ENCODE measurements around the gene ZNF576.

DNA sequence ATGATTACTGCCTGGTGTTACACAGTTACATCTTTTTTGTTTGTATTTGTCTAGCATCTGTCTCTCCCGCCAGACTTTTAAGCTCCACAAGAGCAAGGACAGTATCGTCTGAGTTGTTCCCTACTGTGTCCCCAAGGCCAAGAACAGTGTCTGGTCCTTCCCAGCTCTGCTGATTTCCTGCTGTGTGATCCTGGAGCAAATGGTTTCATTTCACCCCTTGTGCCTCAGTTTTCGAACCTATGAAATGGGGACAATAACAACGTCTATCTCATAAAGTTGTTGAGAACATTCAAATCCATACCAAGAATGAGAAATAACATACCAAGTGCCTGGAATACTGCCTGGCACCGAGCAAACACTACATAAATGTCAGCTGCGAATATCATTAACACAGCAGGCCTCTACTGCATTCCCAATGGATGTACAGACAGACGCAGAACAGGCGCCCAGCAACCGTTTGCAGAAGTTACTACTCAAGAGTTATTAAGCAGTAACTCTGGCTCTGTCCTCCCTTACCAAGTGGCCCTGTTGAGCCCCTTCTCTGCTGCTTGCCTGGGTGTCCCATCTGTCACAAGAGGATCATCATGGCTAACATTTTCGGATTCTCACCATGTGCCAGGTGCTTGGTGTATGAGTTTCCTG lies 32.5 kb upstream of the ZNF576 start:
- TF ChIP-seq EZH2phosphoT487 (IDR thresholded peaks at IDR 0.05; ENCODE audit: unreplicated experiment) (no peak), CREB1 (CRISPR knock-in tag; IDR thresholded peaks at IDR 0.05; ENCODE audit: low read depth) (no peak), EZH2 (IDR thresholded peaks at IDR 0.05; ENCODE audit: low read depth, unreplicated experiment) (no peak), JUNB (IDR thresholded peaks at IDR 0.05; ENCODE audit: unreplicated experiment) (no peak), NANOG (IDR thresholded peaks at IDR 0.05; ENCODE audit: borderline replicate concordance) (no peak), POLR2AphosphoS5 (IDR thresholded peaks at IDR 0.05; ENCODE audit: low read depth) (no peak)
- TF ChIP-seq, protein P1, sequence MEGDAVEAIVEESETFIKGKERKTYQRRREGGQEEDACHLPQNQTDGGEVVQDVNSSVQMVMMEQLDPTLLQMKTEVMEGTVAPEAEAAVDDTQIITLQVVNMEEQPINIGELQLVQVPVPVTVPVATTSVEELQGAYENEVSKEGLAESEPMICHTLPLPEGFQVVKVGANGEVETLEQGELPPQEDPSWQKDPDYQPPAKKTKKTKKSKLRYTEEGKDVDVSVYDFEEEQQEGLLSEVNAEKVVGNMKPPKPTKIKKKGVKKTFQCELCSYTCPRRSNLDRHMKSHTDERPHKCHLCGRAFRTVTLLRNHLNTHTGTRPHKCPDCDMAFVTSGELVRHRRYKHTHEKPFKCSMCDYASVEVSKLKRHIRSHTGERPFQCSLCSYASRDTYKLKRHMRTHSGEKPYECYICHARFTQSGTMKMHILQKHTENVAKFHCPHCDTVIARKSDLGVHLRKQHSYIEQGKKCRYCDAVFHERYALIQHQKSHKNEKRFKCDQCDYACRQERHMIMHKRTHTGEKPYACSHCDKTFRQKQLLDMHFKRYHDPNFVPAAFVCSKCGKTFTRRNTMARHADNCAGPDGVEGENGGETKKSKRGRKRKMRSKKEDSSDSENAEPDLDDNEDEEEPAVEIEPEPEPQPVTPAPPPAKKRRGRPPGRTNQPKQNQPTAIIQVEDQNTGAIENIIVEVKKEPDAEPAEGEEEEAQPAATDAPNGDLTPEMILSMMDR (conservative IDR thresholded peaks at IDR 0.05; ENCODE audit: low read depth in 2 of 2), result no peak
- TF ChIP-seq, protein P2, sequence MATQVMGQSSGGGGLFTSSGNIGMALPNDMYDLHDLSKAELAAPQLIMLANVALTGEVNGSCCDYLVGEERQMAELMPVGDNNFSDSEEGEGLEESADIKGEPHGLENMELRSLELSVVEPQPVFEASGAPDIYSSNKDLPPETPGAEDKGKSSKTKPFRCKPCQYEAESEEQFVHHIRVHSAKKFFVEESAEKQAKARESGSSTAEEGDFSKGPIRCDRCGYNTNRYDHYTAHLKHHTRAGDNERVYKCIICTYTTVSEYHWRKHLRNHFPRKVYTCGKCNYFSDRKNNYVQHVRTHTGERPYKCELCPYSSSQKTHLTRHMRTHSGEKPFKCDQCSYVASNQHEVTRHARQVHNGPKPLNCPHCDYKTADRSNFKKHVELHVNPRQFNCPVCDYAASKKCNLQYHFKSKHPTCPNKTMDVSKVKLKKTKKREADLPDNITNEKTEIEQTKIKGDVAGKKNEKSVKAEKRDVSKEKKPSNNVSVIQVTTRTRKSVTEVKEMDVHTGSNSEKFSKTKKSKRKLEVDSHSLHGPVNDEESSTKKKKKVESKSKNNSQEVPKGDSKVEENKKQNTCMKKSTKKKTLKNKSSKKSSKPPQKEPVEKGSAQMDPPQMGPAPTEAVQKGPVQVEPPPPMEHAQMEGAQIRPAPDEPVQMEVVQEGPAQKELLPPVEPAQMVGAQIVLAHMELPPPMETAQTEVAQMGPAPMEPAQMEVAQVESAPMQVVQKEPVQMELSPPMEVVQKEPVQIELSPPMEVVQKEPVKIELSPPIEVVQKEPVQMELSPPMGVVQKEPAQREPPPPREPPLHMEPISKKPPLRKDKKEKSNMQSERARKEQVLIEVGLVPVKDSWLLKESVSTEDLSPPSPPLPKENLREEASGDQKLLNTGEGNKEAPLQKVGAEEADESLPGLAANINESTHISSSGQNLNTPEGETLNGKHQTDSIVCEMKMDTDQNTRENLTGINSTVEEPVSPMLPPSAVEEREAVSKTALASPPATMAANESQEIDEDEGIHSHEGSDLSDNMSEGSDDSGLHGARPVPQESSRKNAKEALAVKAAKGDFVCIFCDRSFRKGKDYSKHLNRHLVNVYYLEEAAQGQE (IDR thresholded peaks at IDR 0.05; ENCODE audit: unreplicated experiment), result no peak
- TF ChIP-seq, protein P3, sequence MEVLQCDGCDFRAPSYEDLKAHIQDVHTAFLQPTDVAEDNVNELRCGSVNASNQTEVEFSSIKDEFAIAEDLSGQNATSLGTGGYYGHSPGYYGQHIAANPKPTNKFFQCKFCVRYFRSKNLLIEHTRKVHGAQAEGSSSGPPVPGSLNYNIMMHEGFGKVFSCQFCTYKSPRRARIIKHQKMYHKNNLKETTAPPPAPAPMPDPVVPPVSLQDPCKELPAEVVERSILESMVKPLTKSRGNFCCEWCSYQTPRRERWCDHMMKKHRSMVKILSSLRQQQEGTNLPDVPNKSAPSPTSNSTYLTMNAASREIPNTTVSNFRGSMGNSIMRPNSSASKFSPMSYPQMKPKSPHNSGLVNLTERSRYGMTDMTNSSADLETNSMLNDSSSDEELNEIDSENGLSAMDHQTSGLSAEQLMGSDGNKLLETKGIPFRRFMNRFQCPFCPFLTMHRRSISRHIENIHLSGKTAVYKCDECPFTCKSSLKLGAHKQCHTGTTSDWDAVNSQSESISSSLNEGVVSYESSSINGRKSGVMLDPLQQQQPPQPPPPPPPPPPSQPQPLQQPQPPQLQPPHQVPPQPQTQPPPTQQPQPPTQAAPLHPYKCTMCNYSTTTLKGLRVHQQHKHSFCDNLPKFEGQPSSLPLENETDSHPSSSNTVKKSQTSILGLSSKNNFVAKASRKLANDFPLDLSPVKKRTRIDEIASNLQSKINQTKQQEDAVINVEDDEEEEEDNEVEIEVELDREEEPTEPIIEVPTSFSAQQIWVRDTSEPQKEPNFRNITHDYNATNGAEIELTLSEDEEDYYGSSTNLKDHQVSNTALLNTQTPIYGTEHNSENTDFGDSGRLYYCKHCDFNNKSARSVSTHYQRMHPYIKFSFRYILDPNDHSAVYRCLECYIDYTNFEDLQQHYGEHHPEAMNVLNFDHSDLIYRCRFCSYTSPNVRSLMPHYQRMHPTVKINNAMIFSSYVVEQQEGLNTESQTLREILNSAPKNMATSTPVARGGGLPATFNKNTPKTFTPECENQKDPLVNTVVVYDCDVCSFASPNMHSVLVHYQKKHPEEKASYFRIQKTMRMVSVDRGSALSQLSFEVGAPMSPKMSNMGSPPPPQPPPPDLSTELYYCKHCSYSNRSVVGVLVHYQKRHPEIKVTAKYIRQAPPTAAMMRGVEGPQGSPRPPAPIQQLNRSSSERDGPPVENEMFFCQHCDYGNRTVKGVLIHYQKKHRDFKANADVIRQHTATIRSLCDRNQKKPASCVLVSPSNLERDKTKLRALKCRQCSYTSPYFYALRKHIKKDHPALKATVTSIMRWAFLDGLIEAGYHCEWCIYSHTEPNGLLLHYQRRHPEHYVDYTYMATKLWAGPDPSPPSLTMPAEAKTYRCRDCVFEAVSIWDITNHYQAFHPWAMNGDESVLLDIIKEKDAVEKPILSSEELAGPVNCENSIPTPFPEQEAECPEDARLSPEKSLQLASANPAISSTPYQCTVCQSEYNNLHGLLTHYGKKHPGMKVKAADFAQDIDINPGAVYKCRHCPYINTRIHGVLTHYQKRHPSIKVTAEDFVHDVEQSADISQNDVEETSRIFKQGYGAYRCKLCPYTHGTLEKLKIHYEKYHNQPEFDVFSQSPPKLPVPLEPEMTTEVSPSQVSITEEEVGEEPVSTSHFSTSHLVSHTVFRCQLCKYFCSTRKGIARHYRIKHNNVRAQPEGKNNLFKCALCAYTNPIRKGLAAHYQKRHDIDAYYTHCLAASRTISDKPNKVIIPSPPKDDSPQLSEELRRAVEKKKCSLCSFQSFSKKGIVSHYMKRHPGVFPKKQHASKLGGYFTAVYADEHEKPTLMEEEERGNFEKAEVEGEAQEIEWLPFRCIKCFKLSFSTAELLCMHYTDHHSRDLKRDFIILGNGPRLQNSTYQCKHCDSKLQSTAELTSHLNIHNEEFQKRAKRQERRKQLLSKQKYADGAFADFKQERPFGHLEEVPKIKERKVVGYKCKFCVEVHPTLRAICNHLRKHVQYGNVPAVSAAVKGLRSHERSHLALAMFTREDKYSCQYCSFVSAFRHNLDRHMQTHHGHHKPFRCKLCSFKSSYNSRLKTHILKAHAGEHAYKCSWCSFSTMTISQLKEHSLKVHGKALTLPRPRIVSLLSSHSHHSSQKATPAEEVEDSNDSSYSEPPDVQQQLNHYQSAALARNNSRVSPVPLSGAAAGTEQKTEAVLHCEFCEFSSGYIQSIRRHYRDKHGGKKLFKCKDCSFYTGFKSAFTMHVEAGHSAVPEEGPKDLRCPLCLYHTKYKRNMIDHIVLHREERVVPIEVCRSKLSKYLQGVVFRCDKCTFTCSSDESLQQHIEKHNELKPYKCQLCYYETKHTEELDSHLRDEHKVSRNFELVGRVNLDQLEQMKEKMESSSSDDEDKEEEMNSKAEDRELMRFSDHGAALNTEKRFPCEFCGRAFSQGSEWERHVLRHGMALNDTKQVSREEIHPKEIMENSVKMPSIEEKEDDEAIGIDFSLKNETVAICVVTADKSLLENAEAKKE (CRISPR knock-in tag; IDR thresholded peaks at IDR 0.05), result no peak

All from GM23338 (cell line).